ENCODE data around the gene TTC7B.
A peak's percentile ranks its signal among the peaks of the same experiment; 100 is the strongest.

Gene TTC7B

GRCh38 chr14:90678846-90679362, 137.3 kb downstream of the TTC7B start:
- H3K27ac ChIP-seq (ENCODE audit: poor library complexity, severe bottlenecking) = peak overlapping the region; percentile 16
- DNase-seq (ENCODE audit: low spot score) (no peak), ATAC-seq (ENCODE audit: low read depth) (no peak)
- TF ChIP-seq CTCF (IDR thresholded peaks at IDR 0.05; ENCODE audit: poor library complexity, severe bottlenecking) = no peak
- H3K4me3 ChIP-seq (ENCODE audit: severe bottlenecking) = no peak overlapping the region
- no peaks in the 10 kb centered on the region for H3K9me3 ChIP-seq (ENCODE audit: severe bottlenecking)
- no peaks in the 10 kb centered on the region for H3K27me3 ChIP-seq (ENCODE audit: insufficient read depth, poor library complexity, severe bottlenecking)
- peaks cover 28% of the 10 kb centered on the region for H3K4me1 ChIP-seq (ENCODE audit: insufficient read depth, poor library complexity, severe bottlenecking)
- H3K36me3 ChIP-seq (ENCODE audit: low read depth) = no peaks in the 10 kb centered on the region

- Histone ChIP-seq H3K9me3 (ENCODE audit: severe bottlenecking) (no peaks in the 10 kb centered on the region), H3K4me3 (ENCODE audit: severe bottlenecking) (no peak overlapping the region), H3K36me3 (ENCODE audit: low read depth) (no peaks in the 10 kb centered on the region), H3K4me1 (ENCODE audit: insufficient read depth, poor library complexity, severe bottlenecking) (peaks cover 28% of the 10 kb centered on the region), H3K27ac (ENCODE audit: poor library complexity, severe bottlenecking) (peak overlapping the region; percentile 16), H3K27me3 (ENCODE audit: insufficient read depth, poor library complexity, severe bottlenecking) (no peaks in the 10 kb centered on the region)
- DNase-seq (ENCODE audit: low spot score) = no peak
- TF ChIP-seq CTCF (IDR thresholded peaks at IDR 0.05; ENCODE audit: poor library complexity, severe bottlenecking) = no peak
- no peak for ATAC-seq (ENCODE audit: low read depth)
Measured at GRCh38 chr14:90678420-90678819, 137.8 kb downstream of the TTC7B start.

- H3K4me3 ChIP-seq (ENCODE audit: severe bottlenecking) = no peak overlapping the region
- no peaks in the 10 kb centered on the region; the same call in 1 of the 2 replicates for H3K36me3 ChIP-seq (ENCODE audit: low read depth)
- H3K9me3 ChIP-seq (ENCODE audit: severe bottlenecking) = no peaks in the 10 kb centered on the region
- no peaks in the 10 kb centered on the region for H3K27me3 ChIP-seq (ENCODE audit: insufficient read depth, poor library complexity, severe bottlenecking)
- ATAC-seq (ENCODE audit: low read depth) = peak; percentile 58
- TF ChIP-seq CTCF (IDR thresholded peaks at IDR 0.05; ENCODE audit: poor library complexity, severe bottlenecking) = no peak
- DNase-seq (ENCODE audit: low spot score) = no peak
- H3K4me1 ChIP-seq (ENCODE audit: insufficient read depth, poor library complexity, severe bottlenecking) = peaks cover 26% of the 10 kb centered on the region
- H3K27ac ChIP-seq (ENCODE audit: poor library complexity, severe bottlenecking) = peak overlapping the region; percentile 16
Measured at GRCh38 chr14:90677484-90678050, 138.7 kb downstream of the TTC7B start.

GRCh38 chr14:90676912-90677311, 139.3 kb downstream of the TTC7B start:
- H3K27me3 ChIP-seq (ENCODE audit: insufficient read depth, poor library complexity, severe bottlenecking) = no peaks in the 10 kb centered on the region
- no peaks in the 10 kb centered on the region; the same call in 1 of the 2 replicates for H3K36me3 ChIP-seq (ENCODE audit: low read depth)
- peaks cover 20% of the 10 kb centered on the region for H3K4me1 ChIP-seq (ENCODE audit: insufficient read depth, poor library complexity, severe bottlenecking)
- ATAC-seq (ENCODE audit: low read depth) (no peak), DNase-seq (ENCODE audit: low spot score) (no peak)
- H3K27ac ChIP-seq (ENCODE audit: poor library complexity, severe bottlenecking) = no peak overlapping the region
- no peaks in the 10 kb centered on the region for H3K9me3 ChIP-seq (ENCODE audit: severe bottlenecking)
- no peak for TF ChIP-seq CTCF (IDR thresholded peaks at IDR 0.05; ENCODE audit: poor library complexity, severe bottlenecking)
- H3K4me3 ChIP-seq (ENCODE audit: severe bottlenecking) = no peak overlapping the region

- Histone ChIP-seq H3K4me1 (ENCODE audit: insufficient read depth, poor library complexity, severe bottlenecking) (peaks cover 15% of the 10 kb centered on the region), H3K9me3 (ENCODE audit: severe bottlenecking) (no peaks in the 10 kb centered on the region), H3K27me3 (ENCODE audit: insufficient read depth, poor library complexity, severe bottlenecking) (no peaks in the 10 kb centered on the region), H3K4me3 (ENCODE audit: severe bottlenecking) (no peak overlapping the region), H3K36me3 (ENCODE audit: low read depth) (no peaks in the 10 kb centered on the region; the same call in 1 of the 2 replicates), H3K27ac (ENCODE audit: poor library complexity, severe bottlenecking) (no peak overlapping the region)
- no peak for TF ChIP-seq CTCF (IDR thresholded peaks at IDR 0.05; ENCODE audit: poor library complexity, severe bottlenecking)
- ATAC-seq (ENCODE audit: low read depth) (no peak), DNase-seq (ENCODE audit: low spot score) (no peak)
Measured at GRCh38 chr14:90676356-90676755, 139.9 kb downstream of the TTC7B start.

Measured in RWPE2 (cell line).